NCI-H774 (cell line): ENCODE measurements around the gene TMEM235.
"Not testable (repeated sequence)": the region's sequence is repeated elsewhere in the genome, so short reads cannot be mapped to it uniquely, and the experiment has no call there.

ENCODE experiments used
- DNase-seq: peaks from one replicate; lab custom pipeline; 2025; lab: John Stamatoyannopoulos, UW

Gene TMEM235

DNA sequence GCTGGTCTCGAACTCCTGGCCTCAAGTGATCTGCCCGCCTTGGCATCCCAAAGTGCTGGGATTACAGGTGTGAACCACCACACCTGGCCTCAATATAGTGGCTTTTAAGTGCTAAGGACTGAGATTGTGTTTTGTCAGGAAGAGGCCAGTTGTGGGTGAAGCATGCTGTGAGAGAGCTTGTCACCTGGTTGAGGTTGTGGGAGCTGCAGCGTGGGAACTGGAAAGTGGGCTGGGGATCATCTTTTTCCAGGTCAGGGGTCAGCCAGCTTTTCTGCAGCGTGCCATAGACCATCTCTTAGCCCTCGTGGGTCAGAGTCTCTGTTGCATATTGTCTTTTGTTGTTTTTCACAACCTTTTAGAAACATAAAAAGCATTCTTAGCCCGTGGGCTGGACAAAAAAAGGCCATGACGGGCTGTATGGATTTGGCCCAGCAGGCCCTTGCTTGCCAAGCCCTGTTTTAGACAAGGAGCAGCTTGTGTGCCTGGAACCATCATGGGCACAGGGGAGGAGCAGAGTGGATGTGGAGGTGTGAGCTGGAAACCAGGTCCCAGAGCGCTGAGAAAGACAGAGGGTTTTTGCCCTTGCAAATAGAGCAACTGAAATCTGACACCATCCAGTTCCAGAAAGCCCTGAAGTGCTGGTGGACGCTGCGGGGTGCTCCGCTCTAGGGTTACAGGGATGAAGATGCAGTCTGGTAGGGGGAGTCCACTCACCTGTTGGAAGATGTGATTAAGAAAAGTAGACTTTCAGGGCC is 11.9 kb upstream of the TMEM235 start:
- DNase-seq = no peak

DNA sequence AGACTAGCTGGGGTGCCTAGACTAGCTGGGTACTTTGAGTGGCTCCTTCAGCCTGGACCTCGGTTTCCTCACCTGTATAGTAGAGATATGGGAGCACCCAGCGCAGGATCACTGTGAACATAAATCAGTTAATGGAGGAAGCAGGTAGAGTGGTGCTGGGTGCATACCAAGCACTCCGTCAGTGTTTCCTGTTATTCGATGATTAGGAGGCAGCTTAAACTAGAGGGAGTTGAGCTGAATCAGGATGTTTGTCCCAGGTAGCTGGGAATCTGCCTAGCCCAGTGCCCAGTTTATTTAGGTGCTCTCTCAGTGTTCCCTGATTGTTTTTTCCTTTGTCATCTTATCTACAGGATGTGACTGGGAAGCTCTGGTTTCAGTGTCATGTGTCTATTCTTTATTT is 8.4 kb upstream of the TMEM235 start:
- no peak for DNase-seq

DNA sequence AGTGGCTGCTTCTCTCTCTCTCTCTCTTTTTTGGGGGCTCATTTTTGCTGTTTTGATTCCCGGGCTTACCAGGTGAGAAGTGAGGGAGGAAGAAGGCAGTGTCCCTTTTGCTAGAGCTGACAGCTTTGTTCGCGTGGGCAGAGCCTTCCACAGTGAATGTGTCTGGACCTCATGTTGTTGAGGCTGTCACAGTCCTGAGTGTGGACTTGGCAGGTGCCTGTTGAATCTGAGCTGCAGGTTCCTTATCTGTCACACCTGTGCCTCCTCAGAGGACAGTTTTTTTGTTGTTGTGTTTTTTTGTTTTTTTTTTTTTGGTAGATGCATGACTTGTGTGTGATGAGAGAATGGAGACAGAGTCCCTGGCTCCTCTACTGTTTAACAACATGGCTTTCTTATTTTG is 7.7 kb upstream of the TMEM235 start:
- no peak for DNase-seq

DNA sequence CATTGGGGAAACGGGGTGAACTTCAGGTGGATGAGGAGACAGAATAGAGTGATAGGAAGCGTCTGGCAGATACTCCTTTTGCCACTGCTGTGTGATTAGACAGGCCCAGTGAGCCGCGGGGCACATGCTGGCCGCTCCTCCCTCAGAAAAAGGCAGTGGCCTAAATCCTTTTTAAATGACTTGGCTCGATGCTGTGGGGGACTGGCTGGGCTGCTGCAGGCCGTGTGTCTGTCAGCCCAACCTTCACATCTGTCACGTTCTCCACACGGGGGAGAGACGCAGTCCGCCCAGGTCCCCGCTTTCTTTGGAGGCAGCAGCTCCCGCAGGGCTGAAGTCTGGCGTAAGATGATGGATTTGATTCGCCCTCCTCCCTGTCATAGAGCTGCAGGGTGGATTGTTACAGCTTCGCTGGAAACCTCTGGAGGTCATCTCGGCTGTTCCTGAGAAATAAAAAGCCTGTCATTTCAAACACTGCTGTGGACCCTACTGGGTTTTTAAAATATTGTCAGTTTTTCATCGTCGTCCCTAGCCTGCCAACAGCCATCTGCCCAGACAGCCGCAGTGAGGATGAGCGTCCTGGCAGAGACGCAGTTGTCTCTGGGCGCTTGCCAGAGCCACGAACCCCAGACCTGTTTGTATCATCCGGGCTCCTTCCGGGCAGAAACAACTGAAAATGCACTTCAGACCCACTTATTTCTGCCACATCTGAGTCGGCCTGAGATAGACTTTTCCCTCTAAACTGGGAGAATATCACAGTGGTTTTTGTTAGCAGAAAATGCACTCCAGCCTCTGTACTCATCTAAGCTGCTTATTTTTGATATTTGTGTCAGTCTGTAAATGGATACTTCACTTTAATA is 7.0 kb upstream of the TMEM235 start:
- no peak for DNase-seq

DNA sequence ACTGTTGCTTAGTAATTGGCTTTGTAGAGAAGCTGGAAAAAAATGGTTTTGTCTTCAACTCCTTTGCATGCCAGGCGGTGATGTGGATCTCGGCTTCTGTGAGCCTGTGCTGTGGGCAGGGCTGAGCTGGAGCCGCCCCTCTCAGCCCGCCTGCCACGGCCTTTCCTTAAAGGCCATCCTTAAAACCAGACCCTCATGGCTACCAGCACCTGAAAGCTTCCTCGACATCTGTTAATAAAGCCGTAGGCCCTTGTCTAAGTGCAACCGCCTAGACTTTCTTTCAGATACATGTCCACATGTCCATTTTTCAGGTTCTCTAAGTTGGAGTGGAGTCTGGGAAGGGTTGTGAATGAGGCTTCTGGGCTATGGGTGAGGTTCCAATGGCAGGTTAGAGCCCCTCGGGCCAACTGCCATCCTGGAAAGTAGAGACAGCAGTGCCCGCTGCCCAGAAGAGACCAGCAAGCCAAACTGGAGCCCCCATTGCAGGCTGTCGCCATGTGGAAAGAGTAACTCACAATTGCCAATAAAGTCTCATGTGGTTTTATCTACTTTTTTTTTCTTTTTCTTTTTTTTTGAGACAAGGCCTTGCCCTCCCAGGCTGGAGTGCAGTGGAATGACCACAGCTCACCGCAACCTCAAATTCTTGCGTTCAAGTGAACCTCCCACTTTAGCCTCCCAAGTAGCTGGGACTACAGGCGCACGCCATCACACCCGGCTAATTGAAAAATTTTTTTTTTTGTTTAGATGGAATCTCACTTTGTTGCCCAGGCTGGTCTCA is 6.2 kb upstream of the TMEM235 start:
- no peak for DNase-seq

DNA sequence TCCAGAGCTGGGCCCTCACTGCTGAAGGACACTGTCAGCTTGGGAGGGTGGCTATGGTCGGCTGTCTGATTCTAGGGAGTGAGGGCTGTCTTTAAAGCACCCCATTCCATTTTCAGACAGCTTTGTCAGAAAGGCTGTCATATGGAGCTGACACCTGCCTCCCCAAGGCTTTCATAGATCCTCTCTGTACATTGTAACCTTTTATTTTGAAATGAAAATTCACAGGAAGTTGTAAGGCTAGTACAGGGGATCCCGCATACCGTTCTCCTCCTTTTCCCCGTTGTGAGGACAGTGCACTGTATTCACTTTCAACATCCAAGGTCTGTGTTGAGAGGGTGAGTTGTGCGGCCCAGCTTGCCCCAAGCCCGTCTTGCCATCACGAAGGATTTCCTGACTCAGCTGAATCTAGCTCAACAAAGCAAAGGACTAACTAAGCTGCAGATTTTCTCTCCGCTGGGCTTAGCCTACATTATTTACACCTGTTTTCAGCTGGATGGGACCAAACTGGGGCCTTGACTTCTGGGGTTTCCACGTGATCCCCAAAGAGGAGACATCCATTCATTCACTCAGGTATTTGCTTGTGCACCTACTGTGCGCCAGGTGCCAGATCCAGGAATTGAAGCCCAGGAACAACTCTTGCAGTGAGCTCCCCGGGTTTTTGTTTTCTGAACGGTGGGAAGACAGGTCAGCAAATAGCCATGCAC is 5.2 kb upstream of the TMEM235 start:
- DNase-seq = no peak

DNA sequence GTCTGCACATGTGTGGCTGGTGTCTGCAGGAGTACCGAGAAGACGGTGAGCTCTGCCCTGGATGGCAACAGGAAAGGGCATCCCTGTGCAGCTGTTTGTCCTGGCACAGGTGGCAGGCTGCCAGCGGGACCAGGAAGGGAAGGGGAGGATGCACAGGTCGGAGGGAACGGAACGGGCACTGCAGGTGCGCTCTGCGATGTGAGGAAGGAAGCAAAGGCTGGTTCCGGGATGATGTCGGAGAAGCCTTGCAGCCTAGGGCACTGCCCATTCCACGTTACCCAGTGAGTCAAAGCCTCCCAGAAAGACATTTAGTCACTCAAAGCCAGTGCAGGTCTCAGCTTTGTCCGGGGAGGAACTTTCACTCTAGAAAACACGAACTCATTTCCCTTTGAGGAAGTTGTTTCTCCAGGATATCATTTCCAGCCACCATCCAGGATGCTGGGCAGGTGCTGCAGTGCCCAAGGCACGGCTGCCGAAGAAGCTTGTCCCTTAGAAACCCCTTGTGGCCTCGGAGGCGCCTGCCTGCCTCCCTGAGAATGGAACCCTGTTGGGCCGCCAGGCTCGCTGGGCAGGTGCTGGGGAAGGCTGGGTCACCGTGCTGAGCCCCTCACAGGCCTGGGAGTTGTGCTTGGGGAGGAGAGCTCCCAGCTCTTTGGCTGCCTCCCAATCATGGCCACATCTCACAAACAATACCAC is 4.5 kb upstream of the TMEM235 start:
- peak; percentile 65 for DNase-seq

DNA sequence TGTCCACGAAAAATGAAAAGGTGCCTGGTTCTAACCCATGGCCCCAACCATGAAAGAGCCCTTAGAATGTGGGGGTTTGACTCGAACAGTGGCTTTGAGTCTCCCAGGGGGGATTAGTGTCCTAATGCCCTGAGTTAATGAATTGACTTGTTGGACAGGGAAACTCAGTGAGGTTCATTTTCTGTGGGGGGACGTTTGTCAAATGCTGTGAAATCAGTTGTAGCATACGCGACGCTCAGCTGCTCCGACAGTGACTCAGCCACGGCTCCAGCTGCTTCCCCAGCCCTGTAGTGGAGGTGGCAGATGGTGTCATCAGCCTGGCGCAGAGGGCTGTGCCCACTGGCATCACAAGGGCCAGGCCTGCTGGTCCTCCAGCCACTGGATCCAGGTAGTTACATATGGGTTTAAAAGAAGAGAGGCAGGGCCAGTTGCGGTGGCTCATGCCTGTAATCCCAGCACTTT is 3.9 kb upstream of the TMEM235 start:
- peak; percentile 58 for DNase-seq

DNA sequence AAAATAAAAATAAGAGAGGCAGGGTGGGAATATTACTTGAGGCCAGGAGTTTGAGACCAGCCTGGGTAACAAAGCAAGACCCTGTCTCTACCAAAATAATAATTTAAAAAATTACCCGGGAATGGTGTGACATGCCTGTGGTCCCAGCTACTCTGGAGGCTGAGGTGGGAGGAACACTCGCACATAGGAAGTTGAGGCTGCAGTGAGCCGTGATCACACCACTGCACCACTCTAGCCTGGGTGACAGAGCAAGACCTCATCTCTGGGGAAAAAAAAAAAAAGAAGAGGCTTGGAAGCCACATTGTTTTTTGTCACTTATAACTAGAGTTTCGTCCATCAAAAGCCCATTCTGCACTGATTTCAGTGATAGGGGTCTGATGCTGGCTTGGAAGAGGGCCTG is 3.3 kb upstream of the TMEM235 start:
- no peak for DNase-seq

DNA sequence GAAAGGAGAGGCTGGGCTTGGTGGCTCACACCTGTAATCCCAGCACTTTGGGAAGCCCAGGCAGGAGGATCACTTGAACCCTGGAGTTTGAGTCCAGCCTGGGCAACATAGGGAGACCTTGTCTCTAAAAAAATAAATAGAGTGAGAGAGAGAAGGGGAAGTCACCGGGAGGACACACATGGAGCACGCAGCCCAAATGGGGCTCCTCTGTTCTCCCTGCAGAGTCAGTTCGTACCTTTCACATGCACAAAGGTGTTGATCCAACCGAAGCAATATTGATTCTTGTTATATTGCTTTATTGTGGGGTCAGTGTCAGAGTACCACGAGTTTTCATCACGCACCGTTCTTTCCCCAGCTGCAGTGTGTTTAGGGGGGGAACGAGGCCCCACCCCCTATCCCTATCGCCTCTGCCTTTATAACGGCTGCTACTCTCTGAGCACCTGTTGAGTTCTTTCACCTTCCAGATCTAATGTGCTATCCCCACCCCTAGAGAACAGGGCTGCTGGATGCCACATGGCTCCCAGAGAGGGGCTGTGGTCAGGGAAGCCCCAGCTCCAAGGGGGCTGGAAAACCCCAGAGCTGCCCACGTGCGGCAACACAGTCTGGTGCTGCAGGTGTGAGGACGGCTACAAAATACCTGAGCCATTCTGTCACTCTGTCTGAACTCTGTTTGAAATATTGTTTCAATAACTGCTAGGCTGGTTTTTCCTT is 1.0 kb upstream of the TMEM235 start:
- DNase-seq = no peak

DNA sequence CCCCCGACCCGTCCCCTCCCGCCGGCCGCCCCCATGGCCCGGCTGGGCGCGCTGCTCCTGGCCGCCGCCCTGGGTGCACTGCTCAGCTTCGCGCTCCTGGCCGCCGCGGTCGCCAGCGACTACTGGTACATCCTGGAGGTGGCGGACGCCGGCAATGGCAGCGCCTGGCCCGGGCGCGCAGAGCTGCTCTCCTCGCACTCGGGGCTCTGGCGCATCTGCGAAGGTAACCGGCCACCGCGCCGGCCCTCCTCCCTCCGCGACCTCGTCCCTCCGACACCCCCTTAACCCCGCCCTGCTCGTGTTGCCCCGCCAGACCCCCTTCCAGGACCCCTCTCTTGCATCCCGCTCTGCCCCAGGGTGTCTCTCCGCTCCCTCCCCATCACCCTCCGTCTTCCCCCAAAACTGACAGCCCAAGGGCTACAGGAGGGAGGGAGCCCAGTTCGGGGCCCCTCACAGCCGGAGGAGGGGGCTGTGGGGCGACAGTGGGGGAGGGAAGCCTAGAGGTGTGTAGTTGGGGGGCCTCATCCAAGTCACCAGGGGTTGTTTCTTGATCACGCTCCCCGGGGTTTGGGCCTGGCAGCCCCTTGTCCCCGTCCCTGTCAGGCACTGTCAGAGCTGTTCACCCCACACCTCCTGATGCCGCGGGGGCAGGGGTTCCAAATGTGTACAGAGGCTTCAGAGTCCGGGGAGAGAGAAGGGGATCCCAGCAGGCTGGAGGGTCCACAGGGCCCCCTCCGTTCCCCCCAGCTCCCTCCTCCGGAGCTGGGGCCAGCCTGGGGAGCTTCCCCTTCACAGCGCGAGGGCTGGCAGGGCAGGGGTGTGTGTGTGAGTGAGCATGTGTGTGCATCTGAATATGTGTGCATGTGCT is 794 bp downstream of the TMEM235 start:
- DNase-seq = no peak

DNA sequence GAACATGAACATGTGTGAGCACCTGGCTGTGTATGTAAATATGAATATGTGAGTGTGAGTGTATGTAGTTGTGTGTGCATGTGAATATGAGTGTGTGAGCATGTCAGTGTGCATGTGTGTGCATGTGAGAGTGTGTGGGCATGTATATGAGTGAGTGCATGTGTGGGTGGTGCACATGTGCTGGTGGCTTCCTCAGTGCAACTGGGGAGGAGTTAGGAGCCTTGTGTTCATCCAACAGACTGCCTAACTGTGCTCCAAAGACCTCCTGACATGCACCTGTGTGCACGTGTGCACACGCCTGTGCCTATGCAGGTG is 1.4 kb downstream of the TMEM235 start:
- DNase-seq = no peak

DNA sequence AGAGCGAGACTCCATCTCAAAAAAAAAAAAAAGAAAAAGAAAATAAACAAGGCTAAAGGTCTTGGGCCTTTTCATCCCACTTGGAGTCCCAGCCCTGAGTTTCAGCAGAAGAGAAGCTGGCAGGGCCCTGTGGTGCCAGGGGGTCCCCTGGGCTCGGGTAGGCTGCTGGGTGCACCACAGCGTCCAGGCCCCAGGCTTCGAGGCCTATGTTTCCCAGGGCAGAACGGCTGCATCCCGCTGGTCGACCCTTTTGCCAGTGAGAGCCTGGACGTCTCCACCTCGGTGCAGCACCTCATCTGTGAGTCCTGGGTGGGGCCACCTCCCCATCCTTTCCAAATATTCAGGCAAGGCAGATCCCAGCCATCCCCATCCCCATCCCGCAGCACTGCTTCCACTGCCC is 2.2 kb downstream of the TMEM235 start:
- no peak for DNase-seq

DNA sequence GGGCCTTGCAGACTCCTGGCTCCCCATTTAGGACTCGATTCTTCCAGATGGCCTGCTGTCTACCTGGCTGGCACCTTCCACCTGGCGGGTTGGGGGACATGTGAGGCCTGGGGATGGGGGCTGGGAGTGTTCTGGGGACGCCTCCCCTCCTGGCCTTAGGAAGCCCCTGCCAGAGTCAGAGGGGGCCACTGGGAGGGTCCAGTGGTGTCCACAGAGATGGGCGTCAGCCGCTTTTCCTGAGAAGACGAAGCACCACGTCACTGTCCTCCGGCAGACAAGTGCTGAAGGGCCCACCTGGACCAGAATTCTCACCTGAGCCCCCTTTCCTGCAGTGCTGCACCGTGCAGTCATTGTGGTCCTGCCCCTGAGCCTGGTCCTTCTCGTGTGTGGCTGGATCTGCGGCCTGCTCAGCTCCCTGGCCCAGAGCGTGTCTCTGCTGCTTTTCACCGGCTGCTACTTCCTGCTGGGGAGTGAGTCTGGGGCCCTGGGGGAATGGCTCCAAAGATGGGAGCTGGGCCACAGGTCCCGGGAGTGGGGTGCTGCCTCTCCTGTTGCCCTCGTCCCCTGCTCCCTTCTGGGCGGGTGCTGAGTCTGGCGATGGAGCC is 2.9 kb downstream of the TMEM235 start:
- no peak for DNase-seq

DNA sequence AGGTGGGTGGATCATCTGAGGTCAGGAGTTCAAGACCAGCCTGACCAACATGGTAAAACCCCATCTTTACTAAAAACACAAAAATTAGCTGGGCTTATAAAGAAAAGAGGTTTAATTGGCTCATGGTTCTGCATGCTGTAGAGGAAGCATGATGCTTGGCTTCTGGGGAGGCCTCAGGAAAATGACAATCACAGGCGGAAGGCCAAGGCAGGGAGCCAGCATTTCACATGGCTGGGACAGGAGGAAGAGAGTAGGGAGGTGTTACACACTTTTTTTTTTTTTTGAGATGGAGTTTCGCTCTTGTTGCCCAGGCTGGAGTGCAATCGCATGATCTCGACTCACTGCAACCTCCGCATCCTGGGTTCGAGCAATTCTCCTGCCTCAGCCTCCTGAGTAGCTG is 3.6 kb downstream of the TMEM235 start:
- not testable (repeated sequence) for DNase-seq

DNA sequence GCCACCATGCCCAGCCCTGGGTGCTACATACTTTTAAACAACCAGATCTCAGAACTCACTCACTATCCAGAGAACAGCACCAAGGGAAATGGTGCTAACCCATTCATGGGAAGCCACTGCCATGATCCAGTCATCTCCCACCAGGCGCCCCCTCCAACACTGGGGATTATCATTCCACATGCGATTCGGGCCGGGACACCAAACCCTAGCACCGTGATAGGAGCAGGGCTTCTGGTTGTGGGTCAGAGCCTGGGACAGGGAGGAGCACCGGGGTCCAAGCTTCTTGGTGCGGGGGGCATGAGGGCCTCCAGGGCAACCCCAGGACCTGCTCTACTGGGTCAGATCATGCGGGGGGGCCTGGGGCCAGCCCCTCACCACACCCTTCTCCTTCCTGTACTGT is 4.5 kb downstream of the TMEM235 start:
- DNase-seq = no peak

DNA sequence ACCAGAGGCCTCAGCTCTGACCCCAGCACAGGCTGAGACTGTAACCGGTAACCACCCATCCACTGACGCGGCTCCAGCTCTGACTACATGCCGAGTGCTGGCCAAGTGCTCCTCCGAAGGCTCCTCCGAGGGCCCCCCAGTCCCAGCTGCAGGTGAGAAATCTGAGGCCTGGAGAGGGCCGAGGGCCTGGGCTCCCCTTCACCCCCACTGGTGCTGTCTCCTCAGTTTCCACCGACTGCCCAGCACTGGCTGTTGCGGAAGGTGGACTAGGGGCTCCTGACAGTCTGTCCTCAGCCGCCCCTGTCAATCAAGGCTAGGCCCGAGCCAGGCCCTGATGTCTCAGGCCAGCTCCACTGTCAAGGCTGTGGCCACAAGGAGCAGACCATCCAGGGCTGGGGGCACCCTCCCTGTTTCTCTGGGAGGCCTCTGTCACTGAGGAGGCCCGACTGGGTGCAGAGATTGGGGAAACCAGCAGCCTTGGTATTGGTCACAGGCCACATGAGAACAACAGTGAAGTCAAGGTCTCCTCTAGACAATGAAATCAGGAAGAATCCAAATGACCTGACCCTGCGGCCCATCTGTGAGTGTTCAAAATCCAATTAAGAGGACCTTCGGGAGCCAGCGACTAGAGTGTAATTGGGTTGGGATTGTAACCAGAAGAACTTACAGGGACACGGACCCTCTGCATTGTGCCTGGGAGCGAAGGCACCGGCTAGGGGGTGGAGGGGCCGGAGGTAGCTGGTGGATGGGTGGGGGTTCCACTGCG is 5.1 kb downstream of the TMEM235 start:
- no peak for DNase-seq

DNA sequence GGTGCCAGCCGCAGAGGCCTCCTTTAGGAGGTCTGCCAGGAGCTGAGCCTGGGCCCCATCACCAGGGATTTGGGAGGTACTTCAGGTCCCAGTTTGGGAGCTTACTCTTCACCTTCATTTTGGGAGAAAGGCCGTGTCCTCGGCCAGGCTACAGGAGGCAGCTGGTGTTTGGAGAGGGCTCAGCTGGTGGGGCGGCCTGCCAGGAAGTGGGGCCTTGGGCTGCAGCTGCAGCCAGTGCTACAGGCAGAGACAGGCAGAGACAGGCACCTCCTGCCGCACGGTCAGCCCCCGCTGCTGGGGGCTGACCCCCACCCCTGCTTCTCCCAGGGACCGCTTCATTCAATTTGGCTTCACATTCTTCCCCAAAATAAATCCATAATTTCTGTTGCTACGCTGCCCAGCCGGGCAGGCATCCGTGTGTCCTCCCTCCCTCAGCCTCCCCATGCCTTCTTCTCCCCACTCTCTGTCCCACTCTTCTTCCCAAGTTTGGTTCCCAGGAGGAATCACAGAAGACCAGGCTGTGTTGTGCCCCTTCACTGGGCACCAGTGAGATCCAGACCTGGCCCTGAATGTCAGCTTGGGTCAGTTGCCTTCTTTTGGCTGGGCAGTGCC is 6.1 kb downstream of the TMEM235 start:
- no peak for DNase-seq
